TTC549 (cell line): ENCODE measurements around the gene ZNF565.
"Not testable (repeated sequence)": the region's sequence is repeated elsewhere in the genome, so short reads cannot be mapped to it uniquely, and the experiment has no call there.

Experiments used
- FAIRE-seq: peaks from 2 replicates; lab custom pipeline; 2012; peaks lifted over from hg19 to GRCh38; lab: Jason Lieb, UNC

Gene ZNF565

GRCh38 chr19:36210497-36210896 is 4.0 kb downstream of the ZNF565 start:
- FAIRE-seq, result no peak

GRCh38 chr19:36209372-36209771 is 5.1 kb downstream of the ZNF565 start:
- no peak for FAIRE-seq

GRCh38 chr19:36207605-36208252 is 6.7 kb downstream of the ZNF565 start:
- FAIRE-seq, result no peak

- FAIRE-seq, result no peak
Measured at GRCh38 chr19:36203293-36203692, 11.2 kb downstream of the ZNF565 start.

GRCh38 chr19:36201684-36202083 is 12.8 kb downstream of the ZNF565 start:
- FAIRE-seq, result no peak

- no peak for FAIRE-seq
Measured at GRCh38 chr19:36198119-36198518, 16.3 kb downstream of the ZNF565 start.

GRCh38 chr19:36196249-36196648 is 18.2 kb downstream of the ZNF565 start:
- no peak for FAIRE-seq

GRCh38 chr19:36186722-36187121 is 27.7 kb downstream of the ZNF565 start:
- not testable (repeated sequence) for FAIRE-seq

GRCh38 chr19:36183245-36183628 is 31.2 kb downstream of the ZNF565 start:
- no peak for FAIRE-seq

- FAIRE-seq, result no peak
Measured at GRCh38 chr19:36182612-36183244, 31.7 kb downstream of the ZNF565 start.

GRCh38 chr19:36179077-36179476 is 35.4 kb downstream of the ZNF565 start:
- FAIRE-seq, result not testable (repeated sequence)

GRCh38 chr19:36173846-36174245 is 40.6 kb downstream of the ZNF565 start:
- not testable (repeated sequence) for FAIRE-seq

GRCh38 chr19:36172852-36173251 is 41.6 kb downstream of the ZNF565 start:
- FAIRE-seq, result no peak

- no peak for FAIRE-seq
Measured at GRCh38 chr19:36169084-36169760, 45.2 kb downstream of the ZNF565 start.

GRCh38 chr19:36163813-36164212 is 50.7 kb downstream of the ZNF565 start:
- FAIRE-seq, result no peak

- no peak for FAIRE-seq
Measured at GRCh38 chr19:36160821-36161596, 53.5 kb downstream of the ZNF565 start.

- no peak for FAIRE-seq
Measured at GRCh38 chr19:36153126-36153525, 61.3 kb downstream of the ZNF565 start.

- no peak for FAIRE-seq
Measured at GRCh38 chr19:36152352-36153091, 61.9 kb downstream of the ZNF565 start, which contains the start of gene COX7A1. Gene COX7A1 (minus strand): TSS chr19:36152447. CDS start chr19:36152407, 40 bp downstream.

- FAIRE-seq, result no peak
Measured at GRCh38 chr19:36152019-36152351, 62.5 kb downstream of the ZNF565 start.

- FAIRE-seq, result no peak
Measured at GRCh38 chr19:36151144-36152018, 63.1 kb downstream of the ZNF565 start.

GRCh38 chr19:36150586-36150985 is 63.9 kb downstream of the ZNF565 start:
- no peak for FAIRE-seq
